Left ventricle myocardium superior (tissue), 1 donor: ENCODE measurements around the gene NEBL. TPM values are rescaled to one million over a fixed set of nuclear protein-coding genes. Genes with fewer than 3 reads are reported as not detected.

Experiments
- ATAC-seq: fragments of 200-7000 bp; cut with Tn5 transposase; one replicate; pipeline ENCODE4 v1.9.1; 2020; ENCODE audit warnings: mild to moderate bottlenecking, moderate library complexity
- DNase-seq: peaks from one replicate; pipeline ENCODE4 v3.0.0-alpha.2; 2020
- intact Hi-C: fragments of 100-400 bp; cut with micrococcal nuclease; formaldehyde crosslinking; loops from one replicate; pipeline ENCODE4 v1.11.0; 2022
- total RNA-seq: library from RNA; stranded (reverse); fragmentation: NEBNext Ultra II Directional; extraction: Animal tissue kit (Norgen Biotek cat#: 25700); gene quantifications from one replicate; pipeline ENCODE4 v1.2.1, GENCODE V29; 2021
- donor health status: DM: no; HTN: yes; CAD: no; lungs with severe emphysema.

NEBL gene
- total RNA-seq, 1 donor from 2014 or later, result 781 TPM

DNA sequence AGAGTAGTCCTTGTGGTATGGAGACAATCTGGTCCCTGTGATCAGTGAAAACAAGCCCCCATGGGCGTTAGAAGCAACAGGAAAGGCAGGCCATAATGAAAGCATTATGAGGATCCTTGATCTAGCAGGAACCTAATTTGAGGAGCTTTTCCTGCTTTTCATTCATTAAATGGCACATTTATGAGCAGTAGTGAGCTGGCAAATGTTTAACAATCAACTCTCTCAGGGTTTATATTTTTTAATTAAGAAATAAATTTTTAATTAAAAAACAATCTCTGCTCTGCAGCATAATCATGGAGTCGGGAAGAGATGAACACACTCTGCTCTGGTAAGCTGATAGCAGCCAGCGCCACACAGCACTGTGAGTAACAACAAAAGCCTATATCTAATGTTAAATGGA, 11.3 kb upstream of the NEBL start:
- DNase-seq (no peak), ATAC-seq (no peak)
- intact Hi-C loops, result no loop called here

DNA sequence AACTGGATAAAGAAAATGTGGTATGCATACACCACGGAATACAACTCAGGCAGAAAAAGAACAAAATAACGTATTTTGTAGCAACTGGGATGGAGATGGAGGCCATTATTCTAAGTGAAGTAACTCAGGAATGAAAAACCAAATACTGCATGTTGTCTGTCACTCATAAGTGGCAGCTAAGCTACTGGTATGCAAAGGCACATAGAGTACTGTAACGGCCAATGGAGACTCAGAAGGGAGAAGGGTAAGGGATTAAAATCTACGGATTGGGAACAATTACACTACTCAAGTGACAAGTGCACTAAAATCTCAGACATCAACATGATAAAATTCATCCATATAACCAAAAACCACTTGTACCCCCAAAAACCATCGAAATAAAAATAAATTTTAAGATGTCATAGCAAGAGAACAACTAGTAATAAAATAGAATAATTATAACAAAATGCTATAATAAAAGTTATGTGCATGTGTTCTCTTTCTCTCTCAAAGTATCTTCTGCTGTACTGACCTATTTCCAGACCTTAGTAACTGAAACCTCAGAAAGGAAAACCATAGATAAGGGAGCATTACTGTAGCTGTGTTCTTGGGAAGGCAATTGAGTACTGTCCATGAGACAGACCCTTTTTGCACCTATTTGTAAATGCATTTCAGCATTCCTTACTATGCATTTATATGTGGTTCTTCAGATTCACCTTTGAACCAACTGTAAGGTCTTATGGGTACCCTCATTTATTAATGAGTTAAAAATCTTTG, 6.7 kb upstream of the NEBL start:
- ATAC-seq (peak; percentile 58), DNase-seq (no peak)
- intact Hi-C loops, result no loop called here

DNA sequence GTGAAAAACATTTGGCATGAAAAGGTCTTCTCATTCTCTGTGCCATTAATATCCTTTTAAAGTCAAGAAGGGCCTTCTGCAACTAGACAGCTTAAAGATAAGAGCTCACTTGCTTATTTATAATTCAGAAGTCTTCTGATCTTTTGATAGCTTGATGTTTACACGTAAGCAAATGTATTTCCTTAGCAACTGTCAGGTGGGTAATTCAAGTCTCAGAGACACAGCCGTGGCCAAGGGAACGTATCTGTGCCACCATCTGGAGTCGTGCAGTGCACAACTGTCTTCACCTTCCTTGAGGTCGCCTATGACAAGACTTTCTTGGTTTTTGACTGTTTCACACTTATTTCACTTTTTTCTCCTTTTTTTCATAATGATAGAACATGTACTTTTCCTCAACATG, 4.0 kb upstream of the NEBL start:
- intact Hi-C loops, result no loop called here
- DNase-seq (no peak), ATAC-seq (no peak)

DNA sequence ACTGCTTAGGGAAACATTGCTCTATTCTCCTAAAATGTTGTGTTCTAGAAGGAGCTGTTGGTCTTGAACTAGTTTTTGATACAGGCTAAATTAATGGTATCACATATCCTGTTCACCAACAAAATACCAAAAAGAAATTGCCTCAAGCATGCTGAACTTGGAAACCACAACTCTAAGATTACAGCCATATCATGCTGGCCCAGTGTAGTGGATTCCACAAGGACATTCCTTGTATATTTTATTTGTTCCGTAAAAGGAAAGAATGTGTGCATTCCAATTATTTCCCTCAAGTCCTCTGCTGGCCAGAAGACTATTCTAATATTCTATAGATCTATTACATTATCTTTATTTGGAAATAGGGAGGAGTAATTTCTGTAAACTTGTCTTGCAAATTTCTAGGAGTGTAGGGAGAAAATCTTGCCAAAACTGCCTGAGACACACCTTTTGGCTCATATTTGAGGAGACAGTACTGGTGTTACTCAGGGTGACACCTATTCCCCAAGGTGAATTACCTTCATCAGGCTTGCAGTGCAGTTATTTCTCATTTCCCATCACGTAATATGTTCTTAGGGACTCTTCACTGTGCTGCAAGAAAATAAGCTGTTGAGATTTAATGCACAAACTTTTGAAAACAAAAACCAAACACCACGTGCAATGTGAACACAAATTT, 1.9 kb upstream of the NEBL start:
- ATAC-seq, result no peak
- no peak for DNase-seq
- intact Hi-C loops, result no loop called here

DNA sequence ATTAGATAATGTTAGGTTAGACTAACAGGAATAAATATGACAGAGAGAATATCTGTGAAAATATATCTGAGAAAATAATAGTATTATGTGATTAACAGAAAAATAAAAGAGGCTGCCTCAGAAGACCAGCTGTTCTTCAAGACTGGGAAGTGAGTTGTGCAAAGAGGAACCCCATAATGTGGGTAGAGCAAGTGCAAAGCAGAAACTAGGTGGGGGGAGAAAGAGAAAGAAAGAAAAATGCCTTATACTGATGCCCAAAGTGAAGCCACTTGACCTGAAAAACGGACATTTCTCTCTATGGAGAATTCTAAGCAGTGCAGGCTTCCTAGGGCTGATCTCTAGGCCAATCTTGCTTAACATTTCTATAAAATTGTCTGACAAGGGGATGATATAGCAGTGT, 3.8 kb downstream of the NEBL start:
- DNase-seq, result no peak
- intact Hi-C loops, result no loop called here
- no peak for ATAC-seq

DNA sequence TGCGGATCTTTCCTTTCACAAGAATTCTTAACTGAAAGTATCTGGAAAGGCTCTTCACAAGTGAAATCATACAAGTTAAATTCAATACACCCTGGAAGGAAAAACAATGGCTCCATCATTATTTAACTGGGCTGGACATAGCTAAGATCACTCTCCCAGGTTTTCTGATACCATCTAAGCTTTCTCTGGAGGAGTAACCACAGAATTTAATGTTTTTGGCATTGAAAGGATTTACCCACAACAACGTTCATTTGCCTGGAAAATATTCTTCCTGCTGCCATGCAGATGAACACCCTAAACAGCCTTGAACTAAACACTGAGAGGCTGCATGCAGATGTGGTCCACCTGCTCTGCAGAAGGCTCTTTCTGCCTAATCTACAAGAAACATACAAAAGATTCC, 4.3 kb downstream of the NEBL start:
- DNase-seq (no peak), ATAC-seq (no peak)
- intact Hi-C loops, result no loop called here

DNA sequence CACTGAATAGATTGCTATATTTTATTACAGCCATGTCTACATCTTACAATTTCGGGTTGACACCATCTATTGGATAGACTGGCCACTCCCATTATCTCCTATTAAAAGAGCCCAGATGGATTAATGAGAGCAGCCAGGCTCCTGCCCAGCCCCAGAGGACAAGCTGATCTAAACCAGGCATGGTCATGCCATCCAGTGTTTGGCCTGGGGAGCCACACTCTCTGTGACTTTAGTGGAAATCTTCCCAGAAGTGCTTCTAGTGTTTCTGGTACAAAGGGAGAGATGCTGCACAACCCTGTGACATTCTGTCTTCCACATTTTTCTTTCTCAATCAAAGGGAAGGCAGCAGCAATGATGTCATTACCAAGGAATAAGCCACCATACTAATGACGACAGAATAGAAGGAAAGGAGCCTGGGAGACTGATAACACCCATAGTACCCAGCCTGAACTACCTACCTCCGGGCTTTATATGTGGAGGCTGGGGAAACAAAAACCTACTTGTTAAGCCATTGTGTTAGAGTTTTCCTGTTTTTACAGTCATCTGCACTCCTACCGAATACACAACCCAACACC, 5.0 kb downstream of the NEBL start:
- ATAC-seq (peak; percentile 82), DNase-seq (peak; percentile 63)
- intact Hi-C loops, result no loop called here

DNA sequence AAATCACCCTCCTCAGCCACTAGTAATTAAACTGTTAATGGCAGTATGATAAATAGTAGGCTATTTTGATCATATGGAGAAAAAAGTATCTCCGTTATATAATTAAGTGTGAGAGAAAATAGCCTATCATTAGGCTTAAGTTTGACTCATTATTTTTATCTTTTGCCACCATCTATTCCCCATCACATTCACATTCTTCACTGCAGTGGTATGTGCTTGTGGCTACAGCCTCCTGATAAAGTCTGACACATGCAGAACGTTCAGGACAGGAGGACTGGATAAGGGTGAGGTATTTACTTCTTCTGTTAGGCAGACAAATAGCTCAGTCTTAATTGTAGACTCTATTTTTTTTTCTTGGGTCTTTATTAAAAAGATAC, 5.8 kb downstream of the NEBL start:
- intact Hi-C loops, result no loop called here

DNA sequence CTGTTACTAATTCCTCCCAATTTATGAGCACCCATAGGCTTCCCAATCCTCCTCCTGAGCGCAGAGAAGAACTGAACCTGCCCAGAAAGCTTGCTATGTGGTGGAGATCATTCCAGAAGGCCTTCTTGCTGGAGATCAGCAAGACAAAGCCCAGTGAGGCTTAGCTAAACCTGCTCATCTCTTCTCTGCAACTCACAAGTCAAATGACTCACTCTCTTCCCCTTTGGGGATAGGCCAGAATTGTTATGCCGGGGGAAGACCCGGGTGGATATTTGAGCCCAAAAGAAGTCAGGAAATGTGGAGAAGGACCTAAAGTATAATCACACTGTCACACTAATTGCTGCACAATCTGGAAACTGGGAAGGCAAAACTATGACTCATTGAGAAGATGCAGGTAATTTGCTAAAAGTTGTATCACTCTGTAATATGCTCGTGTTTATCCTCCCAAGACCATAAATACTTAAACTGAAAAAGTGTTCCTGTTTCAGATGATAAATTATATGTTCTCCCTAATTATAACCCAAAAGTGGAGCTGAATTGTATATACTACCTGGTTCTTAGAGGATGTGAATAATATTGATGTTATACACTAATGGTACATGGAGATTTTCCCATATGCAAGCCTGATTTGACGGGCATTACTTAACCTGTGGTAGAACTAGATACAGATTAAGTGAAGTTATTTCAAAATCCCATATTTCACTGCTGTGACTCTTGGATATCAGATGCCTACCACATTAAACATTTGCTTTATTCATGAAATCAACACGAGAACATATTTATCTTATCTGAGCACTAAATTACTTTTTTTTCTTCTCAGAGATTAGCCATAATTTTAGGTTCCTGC, 6.4 kb downstream of the NEBL start:
- no peak for ATAC-seq
- intact Hi-C loops, result no loop called here

More for the DNA sequence above, 5.8 kb downstream of the NEBL start:
- DNase-seq (no peak), ATAC-seq (peak; percentile 54)

DNA sequence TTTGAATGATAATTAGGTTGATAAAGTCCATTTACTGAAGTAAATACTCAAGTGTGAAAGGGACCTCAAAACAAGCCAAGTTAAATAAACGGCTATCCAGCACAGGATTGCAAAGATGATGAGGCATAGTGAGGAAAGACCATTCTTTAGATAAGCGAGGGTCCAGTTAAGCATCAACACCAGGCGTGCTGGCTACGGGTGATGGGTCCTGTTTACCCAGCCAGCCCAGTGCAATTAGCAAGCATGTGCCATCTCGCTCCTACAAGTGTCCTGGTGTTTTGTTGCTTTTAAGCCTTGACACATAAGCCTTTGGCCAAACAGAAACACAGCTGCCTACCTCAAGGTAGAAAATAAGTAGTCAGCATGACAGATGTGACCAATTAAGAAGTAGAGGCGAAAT, 7.1 kb downstream of the NEBL start:
- no peak for DNase-seq
- intact Hi-C loops, result no loop called here

More for the DNA sequence above, 6.4 kb downstream of the NEBL start:
- no peak for DNase-seq

DNA sequence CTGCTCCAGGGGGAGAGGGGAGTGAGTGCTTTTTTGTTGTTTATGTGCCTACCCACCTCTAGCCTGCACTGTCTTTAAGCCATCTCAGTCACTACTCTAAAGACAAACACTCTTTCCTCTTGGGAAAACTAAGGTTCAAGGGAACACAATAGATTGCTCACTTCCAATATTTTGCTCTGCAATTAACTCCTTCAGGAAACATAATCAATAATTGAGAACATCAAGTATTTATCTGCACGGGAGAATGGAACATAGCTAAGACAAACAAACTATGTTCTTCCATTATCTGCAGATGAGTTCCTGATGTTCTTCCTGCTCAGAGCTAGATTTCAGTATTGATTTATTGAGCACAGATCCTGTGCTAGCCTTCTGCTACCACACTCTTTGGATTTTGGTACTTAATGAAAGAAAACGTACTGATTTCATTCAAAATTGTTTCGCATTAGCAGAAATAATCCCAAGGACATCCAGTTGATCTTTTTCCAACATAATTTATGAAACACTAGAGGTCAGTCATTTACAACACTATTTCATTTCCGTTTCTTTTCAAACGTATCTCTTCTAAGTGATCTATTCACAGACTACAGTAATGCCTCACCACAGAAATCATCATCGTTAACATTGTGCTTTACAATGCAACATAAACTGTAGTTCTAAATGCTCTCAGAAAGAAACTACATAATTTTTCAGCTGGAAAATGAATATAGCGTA, 8.3 kb downstream of the NEBL start:
- intact Hi-C loops, result no loop called here
- DNase-seq, result no peak
- no peak for ATAC-seq

More for the DNA sequence above, 7.1 kb downstream of the NEBL start:
- no peak for ATAC-seq

DNA sequence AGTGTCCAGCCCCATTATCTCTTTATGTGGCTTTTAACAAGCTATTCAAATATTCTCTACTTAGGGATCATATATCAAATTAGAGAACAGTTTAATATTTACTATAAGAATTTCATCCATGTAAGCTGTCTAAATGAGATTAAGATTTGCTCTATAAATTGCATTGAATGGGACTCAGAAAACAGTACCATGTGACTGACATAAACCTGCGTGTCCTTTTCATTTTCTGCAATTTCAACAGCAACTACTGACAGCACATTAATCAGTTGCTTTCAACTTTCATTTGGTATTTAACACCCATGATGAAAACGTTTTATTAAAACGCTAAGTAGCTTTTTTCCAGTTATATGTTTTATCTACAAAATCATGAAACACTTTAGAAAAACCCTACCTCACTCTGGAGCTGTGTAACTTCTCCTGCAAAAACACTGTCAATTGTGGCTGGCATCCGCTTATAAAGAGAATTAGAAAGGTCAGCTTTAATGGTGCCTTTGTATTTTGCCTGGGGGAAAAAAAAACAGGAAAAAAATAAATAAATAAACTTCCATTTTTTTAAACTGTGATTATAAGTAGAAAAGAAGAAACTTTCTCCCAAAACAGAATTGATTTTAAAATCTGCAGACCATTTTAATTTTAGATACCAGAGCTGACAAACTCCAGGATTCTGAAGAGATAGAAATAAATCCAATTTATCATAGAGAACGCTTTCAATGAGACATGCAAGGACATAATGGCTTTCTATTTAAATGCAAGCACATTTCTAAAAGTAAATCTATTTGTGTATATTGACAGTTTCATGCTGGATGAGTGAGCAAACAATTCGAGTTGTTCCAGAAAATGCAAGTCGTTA, 9.2 kb downstream of the NEBL start:
- intact Hi-C loops, result no loop called here
- DNase-seq (no peak), ATAC-seq (no peak)

DNA sequence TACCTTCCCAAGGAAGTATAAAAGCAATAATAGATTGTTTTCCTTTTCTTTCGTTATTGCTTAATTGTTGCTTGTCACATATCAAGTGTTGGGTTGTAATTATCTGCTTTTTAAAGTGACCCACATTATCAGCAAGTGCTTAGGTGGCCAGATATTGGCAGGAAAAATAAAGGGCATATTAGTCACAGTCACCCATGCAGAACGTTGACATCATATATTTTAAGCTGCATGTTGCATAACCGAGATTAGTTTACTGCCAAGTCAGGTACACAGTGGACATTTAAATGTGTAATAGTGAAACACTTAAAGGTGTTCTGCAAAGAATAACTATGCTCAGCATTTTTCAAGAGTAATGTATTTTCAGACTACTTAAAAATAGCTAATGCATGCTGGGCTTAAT, 11.4 kb downstream of the NEBL start:
- ATAC-seq, result peak; percentile 85
- intact Hi-C loops, result no loop called here
- DNase-seq, result no peak

DNA sequence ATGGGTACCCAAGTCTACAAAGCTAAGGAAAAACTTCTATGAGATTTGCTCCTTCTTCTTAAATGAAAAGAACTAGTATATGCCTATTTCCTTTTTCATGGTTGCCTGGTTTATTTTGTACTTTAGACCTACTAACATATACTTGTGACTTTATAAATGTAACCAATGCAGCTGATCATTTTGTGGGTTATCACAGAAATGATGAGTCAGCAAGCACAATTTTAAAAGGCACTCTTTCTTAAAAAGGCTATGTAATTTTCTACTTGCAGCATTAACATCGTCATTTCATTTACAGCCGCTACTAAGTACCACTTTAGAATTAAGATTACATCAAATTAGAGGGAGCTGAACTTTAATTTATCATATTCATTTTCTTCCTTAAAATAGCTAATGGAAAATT, 13.6 kb downstream of the NEBL start:
- DNase-seq (no peak), ATAC-seq (no peak)
- intact Hi-C loops, result no loop called here

DNA sequence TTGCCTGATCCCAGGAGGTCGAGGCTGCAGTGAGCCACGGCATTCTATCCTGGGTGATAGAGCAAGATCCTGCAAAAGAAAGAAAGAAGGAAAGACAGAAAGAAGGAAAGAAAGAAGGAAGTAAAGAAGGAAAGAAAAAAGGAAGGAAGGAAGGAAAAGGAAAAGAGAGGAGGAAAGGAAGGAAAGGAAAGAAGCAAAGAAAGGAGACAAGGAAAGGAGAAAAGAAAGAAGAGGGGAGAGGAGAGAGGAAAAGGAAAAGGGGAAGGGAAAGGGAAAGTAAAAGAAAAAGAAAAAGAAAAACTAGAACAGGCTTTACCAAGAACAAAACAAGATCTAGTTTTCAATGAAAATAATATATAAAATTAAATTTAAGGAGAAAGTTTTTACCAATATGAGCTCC, 15.0 kb downstream of the NEBL start:
- no peak for DNase-seq
- intact Hi-C loops, result no loop called here
- ATAC-seq, result no peak

DNA sequence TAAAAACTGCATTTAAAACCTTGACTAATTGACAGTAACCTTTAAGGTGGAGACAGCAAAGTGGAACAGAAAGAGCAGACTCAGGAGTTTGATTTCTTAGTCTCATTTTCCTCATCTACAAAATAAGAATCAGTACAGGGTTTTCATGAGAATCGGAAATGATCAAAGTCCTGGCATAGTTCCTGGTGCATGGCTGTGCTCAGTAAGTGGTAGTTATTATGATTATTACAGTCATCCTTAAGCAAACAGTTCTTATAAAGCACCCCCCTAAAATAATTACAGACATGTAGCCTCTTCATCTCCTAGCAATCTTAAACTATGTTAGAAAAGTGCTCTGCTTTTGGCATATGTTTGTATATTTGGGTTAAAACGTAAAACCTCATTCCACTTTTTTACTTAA, 18.0 kb downstream of the NEBL start:
- ATAC-seq (no peak), DNase-seq (no peak)
- intact Hi-C loops, result no loop called here

DNA sequence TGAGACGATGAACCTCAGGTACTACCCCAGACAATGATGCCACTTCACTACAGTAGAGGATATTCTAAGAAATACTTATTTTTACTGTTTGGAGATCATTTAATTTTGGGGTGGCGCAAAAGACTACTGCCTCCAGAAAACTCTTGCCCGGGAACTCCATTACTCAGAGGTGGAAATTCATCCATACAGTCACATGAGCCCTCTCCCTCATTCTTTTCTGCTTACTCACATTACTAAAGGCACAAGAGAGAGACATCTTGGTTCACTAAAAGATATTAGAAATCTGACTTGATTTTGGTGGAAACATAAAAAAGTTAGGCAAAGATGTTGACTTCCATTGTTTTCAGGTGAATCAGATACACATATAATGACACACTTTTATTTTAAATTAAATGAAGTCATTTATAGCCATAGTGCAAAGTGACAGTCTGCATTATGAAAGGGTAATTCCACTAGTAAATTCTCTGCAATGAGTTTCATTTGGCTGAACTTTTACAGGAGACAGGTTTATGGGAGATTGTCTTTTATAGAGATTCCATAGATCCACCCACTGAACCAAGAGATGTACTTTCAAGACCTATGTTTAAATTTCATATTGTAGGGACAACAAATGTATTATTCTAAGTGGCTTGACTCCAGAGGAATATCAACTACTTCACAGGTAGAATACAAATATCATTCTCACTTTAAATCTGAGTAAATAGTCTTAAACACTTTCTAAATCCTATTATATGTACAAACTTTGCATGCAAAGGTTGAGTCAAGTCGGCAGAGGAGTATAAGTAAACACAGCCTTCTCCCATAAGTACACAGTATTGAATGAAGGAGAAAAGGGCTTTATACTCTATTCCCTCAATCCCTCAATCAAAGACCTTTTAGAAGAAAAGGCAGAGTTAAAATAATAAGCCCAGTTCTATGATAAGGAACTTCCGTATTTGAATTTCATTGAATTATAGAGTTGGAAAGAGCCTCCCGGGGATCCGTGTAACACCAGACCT, 18.8 kb downstream of the NEBL start:
- no peak for DNase-seq
- no peak for ATAC-seq
- intact Hi-C loops, result no loop called here
